HEK293 (cell line): ENCODE measurements around the gene CCSER2.
A peak's percentile ranks its signal among the peaks of the same experiment; 100 is the strongest.

Source experiments
- CTCF ChIA-PET: fragments of 350-600 bp; formaldehyde crosslinking; extraction: SDS; loops from one replicate; lab custom pipeline; 2021; ENCODE audit warnings: antibody characterized with exemption; lab: Yijun Ruan, JAX
- POLR2A ChIA-PET: fragments of 300-600 bp; formaldehyde crosslinking; extraction: SDS; loops from one replicate; lab custom pipeline; 2020; ENCODE audit warnings: antibody characterized with exemption, inconsistent platforms; lab: Yijun Ruan, JAX
- H3K27ac ChIP-seq: fragments of 200-500 bp; sonication (Bioruptor generic); 2 replicates; pipeline ENCODE4 v1.5.1; 2014; ENCODE audit warnings: low read depth, low read length, control low read depth, inconsistent platforms; ENCODE audit errors: extremely low read depth
- H3K36me3 ChIP-seq, 2 experiments: fragments of 200-500 bp in 1 of 2; sonication (Bioruptor generic) in 1 of 2; 1 replicate in 1 of 2; 2 replicates in 1 of 2; pipeline ENCODE4 v1.5.1; 2014 to 2017; ENCODE audit warnings: inconsistent platforms in 2 of 2, low read length in 2 of 2; ENCODE audit not compliant: control insufficient read depth in 2 of 2, insufficient read depth in 1 of 2
- H3K4me1 ChIP-seq: fragments of 200-500 bp; sonication (Bioruptor generic); 2 replicates; pipeline ENCODE4 v1.5.1; 2014; ENCODE audit warnings: mild to moderate bottlenecking, low read length, inconsistent platforms; ENCODE audit not compliant: control insufficient read depth, insufficient read depth
- H3K4me3 ChIP-seq: 2 replicates; pipeline ENCODE4 v1.5.1; 2011; ENCODE audit warnings: low read depth, mild to moderate bottlenecking, control low read depth, low read length, moderate library complexity
- H3K9me3 ChIP-seq: fragments of 200-500 bp; sonication (Bioruptor generic); 2 replicates; pipeline ENCODE4 v1.5.1; 2014; ENCODE audit warnings: low read depth, low read length, inconsistent platforms; ENCODE audit not compliant: control insufficient read depth, insufficient read depth
- BCL11A ChIP-seq: fragments of 450-650 bp; formaldehyde crosslinking; IDR thresholded peaks from 2 replicates; pipeline ENCODE4 v1.5.1; 2016; ENCODE audit warnings: low read depth, missing biosample characterization, missing genetic modification characterization
- BCL6B ChIP-seq: fragments of 450-650 bp; formaldehyde crosslinking; IDR thresholded peaks from 2 replicates; pipeline ENCODE4 v1.5.1; 2017; ENCODE audit warnings: missing biosample characterization, missing genetic modification characterization
- PRDM1 ChIP-seq: fragments of 450-650 bp; formaldehyde crosslinking; IDR thresholded peaks from 2 replicates; pipeline ENCODE4; 2016; ENCODE audit warnings: missing biosample characterization, missing genetic modification characterization
- PRDM2 ChIP-seq: fragments of 450-650 bp; formaldehyde crosslinking; IDR thresholded peaks from 2 replicates; pipeline ENCODE4 v1.5.1; 2016; ENCODE audit warnings: missing biosample characterization, missing genetic modification characterization, borderline replicate concordance
- TSHZ1 ChIP-seq: fragments of 450-650 bp; formaldehyde crosslinking; IDR thresholded peaks from 2 replicates; pipeline ENCODE4 v1.5.1; 2016; ENCODE audit warnings: missing biosample characterization, missing genetic modification characterization, borderline replicate concordance
- WT1 ChIP-seq: fragments of 450-650 bp; formaldehyde crosslinking; IDR thresholded peaks from 2 replicates; pipeline ENCODE4 v1.5.1; 2016; ENCODE audit warnings: missing biosample characterization, missing genetic modification characterization
- ZNF10 ChIP-seq: fragments of 450-650 bp; formaldehyde crosslinking; IDR thresholded peaks from 2 replicates; pipeline ENCODE4 v1.5.1; 2017; ENCODE audit warnings: missing biosample characterization, missing genetic modification characterization
- ZNF148 ChIP-seq: fragments of 450-650 bp; formaldehyde crosslinking; IDR thresholded peaks from 2 replicates; pipeline ENCODE4 v1.5.0; 2017; ENCODE audit warnings: missing biosample characterization, missing genetic modification characterization, borderline replicate concordance
- ZNF221 ChIP-seq: fragments of 450-650 bp; formaldehyde crosslinking; IDR thresholded peaks from 2 replicates; pipeline ENCODE4 v1.5.1; 2017; ENCODE audit warnings: missing biosample characterization, missing genetic modification characterization, borderline replicate concordance
- ZSCAN30 ChIP-seq: fragments of 450-650 bp; IDR thresholded peaks from 2 replicates; pipeline ENCODE4 v1.5.1; 2018; ENCODE audit warnings: missing biosample characterization, mild to moderate bottlenecking, missing genetic modification characterization, moderate library complexity

The CCSER2 gene

GRCh38 chr10:84456126-84456525 is 127.7 kb downstream of the CCSER2 start (continued):
- TF ChIP-seq TSHZ1 (tag by site-specific recombination) (no peak), WT1 (tag by site-specific recombination) (no peak), ZNF10 (tag by site-specific recombination) (no peak), ZSCAN30 (tag by site-specific recombination) (no peak)

GRCh38 chr10:84460520-84460919 is 132.1 kb downstream of the CCSER2 start:
- H3K4me3 ChIP-seq: no peak overlapping the region
- POLR2A ChIA-PET: no interaction called here
- CTCF ChIA-PET: no interaction called here
- no peak overlapping the region for H3K27ac ChIP-seq
- TF ChIP-seq BCL11A (tag by site-specific recombination) (no peak), PRDM2 (tag by site-specific recombination) (no peak), ZNF148 (no peak), BCL6B (tag by site-specific recombination) (peak; percentile 69), PRDM1 (no peak), ZNF221 (tag by site-specific recombination) (no peak)
- H3K36me3 ChIP-seq: peaks cover 4 to 6% of the 10 kb centered on the region in 2 experiments; a peak in 2 of 3 replicates
- H3K9me3 ChIP-seq: no peaks in the 10 kb centered on the region
- H3K4me1 ChIP-seq: no peaks in the 10 kb centered on the region
